H1 (cell line): Measurements from ENCODE around the gene MTX1. TPM values are rescaled to one million over a fixed set of nuclear protein-coding genes. Genes with fewer than 3 reads are reported as not detected.

Experiments
- ASH2L ChIP-seq: fragments of 200-600, 300-600 bp; sonication (generic); IDR thresholded peaks from one replicate; pipeline ENCODE4 v1.7.1; 2017; ENCODE audit warnings: low read length
- BCL11A ChIP-seq, 2 experiments: IDR thresholded peaks; one replicate each; pipeline ENCODE4 v1.6.1; 2011; ENCODE audit warnings: low read depth in 2 of 2, low read length in 2 of 2, mild to moderate bottlenecking in 2 of 2
- CHD7 ChIP-seq: fragments of 300-600 bp; sonication (generic); IDR thresholded peaks from 2 replicates; pipeline ENCODE4 v1.7.1; 2012; ENCODE audit warnings: low read length, moderate library complexity, mild to moderate bottlenecking, inconsistent platforms; ENCODE audit not compliant: insufficient replicate concordance
- CTBP2 ChIP-seq: IDR thresholded peaks from 2 replicates; pipeline ENCODE4 v1.7.0; 2011; ENCODE audit warnings: borderline replicate concordance, mild to moderate bottlenecking, moderate library complexity, mixed read lengths, low read length; ENCODE audit not compliant: insufficient read depth, insufficient read length
- MAX ChIP-seq: IDR thresholded peaks from 2 replicates; pipeline ENCODE4 v1.6.1; 2012; ENCODE audit warnings: inconsistent platforms
- NRF1 ChIP-seq: IDR thresholded peaks from 2 replicates; pipeline ENCODE4 v1.6.1; 2011; ENCODE audit warnings: mild to moderate bottlenecking, low read depth, low read length, improper control_type of control experiment
- SAP30 ChIP-seq: fragments of 300-600 bp; sonication (generic); IDR thresholded peaks from 2 replicates; pipeline ENCODE4 v1.7.1; 2012; ENCODE audit warnings: low read length, moderate library complexity, mild to moderate bottlenecking, inconsistent platforms; ENCODE audit not compliant: insufficient read depth, insufficient replicate concordance
- TCF12 ChIP-seq: IDR thresholded peaks from 2 replicates; pipeline ENCODE4 v1.6.1; 2011; ENCODE audit warnings: low read depth, mild to moderate bottlenecking, low read length
- YY1 ChIP-seq: IDR thresholded peaks from 2 replicates; pipeline ENCODE4 v1.6.1; 2011; ENCODE audit warnings: low read depth, mild to moderate bottlenecking, low read length
- polyA plus RNA-seq, 7 experiments: library from polyadenylated mRNA; depleted of rRNA in 3 of 7; stranded (reverse) in 5 of 7; unstranded in 2 of 7; fragments of >200 nt in 5 of 7; fragments of 200-250 nt in 2 of 7; gene quantifications; 1 replicate in 5 of 7; 2 replicates in 1 of 7; 4 replicates in 1 of 7; pipeline versions ENCODE4 v1.2.1 to v1.2.3, GENCODE V29; 2011 to 2013; ENCODE audit warnings: missing spikeins in 2 of 7, mixed read lengths in 2 of 7
- total RNA-seq: library from RNA; stranded (reverse); fragmentation: NEBNext Ultra II Directional; extraction: Animal tissue kit (Norgen Biotek cat#: 25700); gene quantifications from 2 replicates; pipeline ENCODE4 v1.2.1, GENCODE V29; 2021

Gene MTX1
- total and polyA plus RNA-seq, 2 of the 8 experiments (the other 6 are each of a cell fraction or from before 2014, with no cell fraction given) = 47.9 to 131 TPM

- TF ChIP-seq CHD7 (no peak), SAP30 (peak; percentile 19), BCL11A (IDR thresholded peaks at IDR 0.05; ENCODE audit: low read depth in 2 of 2, low read length in 2 of 2) (no peak), MAX (no peak), ASH2L (no peak), NRF1 (no peak), CTBP2 (no peak), TCF12 (0 out of 2 replicates have a peak, but pooled peaks have one; percentile 12), YY1 (peak; percentile 99)
Measured at GRCh38 chr1:155218854-155219591, 10.5 kb downstream of the MTX1 start (continued).
